Measurements from ENCODE around the gene KRI1.

The KRI1 gene

GRCh38 chr19:10516671-10517286 lies 49.0 kb downstream of the KRI1 start:
- DNase-seq: no peak

GRCh38 chr19:10516064-10516385 lies 49.8 kb downstream of the KRI1 start:
- DNase-seq: no peak

DNA sequence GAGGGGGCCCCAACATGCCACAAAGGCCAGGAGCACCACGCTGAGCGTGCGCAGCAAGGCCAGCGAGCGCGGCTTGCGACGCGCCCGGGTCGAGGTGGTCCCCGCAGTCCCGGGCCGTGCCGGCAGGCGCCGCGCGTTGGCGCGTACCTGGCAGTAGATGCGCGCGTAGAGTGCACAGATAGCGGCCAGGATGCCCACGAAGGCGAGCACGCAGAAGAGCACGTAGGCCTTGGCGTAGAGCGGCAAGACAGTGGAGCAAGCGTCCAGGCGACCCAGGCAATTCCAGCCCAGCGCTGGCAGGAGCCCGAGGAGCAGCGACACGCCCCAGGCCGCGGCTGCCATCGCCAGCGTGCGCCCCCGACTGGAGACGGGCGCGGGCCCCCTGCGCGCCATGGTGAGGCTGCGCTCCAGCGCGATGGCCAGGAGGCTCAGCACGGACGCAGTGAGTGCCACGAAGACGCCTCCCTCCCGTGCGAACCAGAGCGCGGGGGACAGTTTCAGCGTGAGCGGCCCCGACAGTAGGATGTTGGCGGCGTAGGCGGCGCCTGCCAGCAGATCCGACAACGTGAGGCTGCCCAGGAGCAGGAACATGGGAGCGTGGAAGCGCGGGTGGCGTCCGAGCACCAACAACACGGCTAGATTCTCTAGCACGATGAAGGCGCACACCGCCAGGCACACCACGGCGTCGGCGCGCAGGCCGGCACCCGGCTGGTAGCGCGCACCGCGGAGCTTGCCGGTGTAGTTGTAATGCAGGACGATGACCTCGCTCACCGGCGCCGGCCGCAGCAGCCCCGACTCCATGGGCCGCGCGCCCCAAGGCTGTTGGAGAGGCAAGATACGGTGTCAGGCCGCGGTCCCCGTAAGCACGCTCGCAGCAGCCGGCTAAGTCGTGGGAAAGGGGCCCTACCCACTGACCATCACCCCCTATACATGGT lies 51.3 kb downstream of the KRI1 start:
- peak; percentile 20 for DNase-seq

DNA sequence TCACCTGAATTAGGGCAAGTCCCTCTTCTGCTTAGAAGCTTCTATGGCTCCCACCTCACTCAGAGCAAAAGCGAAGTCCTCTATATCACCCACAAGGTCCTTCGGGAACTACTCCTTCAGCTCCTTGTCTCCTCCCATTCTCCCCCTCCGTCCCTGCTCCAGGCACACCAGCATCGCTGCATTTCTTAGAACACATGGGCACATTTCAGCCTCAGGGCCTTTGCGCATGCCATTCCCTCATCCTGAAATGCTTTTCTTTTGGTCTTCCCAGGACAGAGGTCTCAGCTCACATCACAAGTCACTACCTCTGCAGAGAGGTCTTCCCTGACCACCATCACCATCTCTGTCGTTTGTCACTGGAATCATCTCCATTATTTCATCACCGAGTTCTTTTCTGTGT lies 52.6 kb downstream of the KRI1 start:
- no peak for DNase-seq

DNA sequence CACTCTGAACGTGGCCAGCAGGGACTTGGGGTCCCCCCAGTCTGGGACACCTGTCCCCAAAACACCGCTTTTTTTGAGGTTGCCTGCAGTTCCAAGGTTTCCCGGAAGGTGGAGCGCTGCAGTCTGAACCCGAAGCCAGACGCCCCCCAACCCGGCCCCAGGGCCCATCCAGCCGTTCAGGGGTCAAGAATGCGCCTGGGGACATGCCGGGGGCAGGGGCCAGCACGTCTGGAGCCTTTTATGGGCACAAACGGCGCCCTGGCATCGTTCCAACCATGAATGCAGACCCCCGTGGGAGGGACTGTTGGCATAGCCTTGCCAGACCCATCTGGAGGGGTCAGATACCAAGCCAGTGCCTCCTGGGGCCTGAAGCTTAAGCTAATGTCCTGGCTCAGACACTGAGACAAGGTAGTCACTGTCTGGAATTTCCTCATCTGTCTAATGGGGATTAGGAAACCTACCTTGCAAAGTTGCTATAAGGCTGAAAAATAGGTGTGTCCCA lies 55.5 kb downstream of the KRI1 start:
- peak; percentile 30 for DNase-seq

GRCh38 chr19:10508707-10509106 lies 57.1 kb downstream of the KRI1 start:
- DNase-seq: no peak

- DNase-seq: no peak
Observed at GRCh38 chr19:10508036-10508435, 57.8 kb downstream of the KRI1 start.

- peak; percentile 67 for DNase-seq
Observed at GRCh38 chr19:10505583-10506229, 60.1 kb downstream of the KRI1 start.

Measured in activated CD4-positive, alpha-beta T cell treated with anti-CD3 and anti-CD28 coated beads for 1 hour (primary cell).